ENCODE measurements around the gene UBXN6.

The UBXN6 gene

DNA sequence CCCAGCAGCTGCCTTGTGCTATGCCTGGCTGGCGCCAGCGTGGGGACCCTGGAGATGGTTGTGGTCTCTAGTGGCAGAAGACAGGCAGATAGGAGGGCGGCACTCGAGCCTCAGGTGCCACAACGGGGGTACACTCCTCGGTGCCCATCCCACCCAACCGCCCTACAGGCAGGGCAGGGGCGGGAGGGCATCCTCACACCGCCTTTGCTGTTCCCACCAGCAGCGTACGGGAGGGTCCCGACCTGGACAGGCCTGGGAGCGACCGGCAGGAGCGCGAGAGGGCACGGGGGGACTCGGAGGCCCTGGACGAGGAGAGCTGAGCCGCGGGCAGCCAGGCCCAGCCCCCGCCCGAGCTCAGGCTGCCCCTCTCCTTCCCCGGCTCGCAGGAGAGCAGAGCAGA lies 44.1 kb upstream of the UBXN6 start:
- DNase-seq (no peak), ATAC-seq (ENCODE audit: insufficient read depth, low read depth) (no peak)
- no peak overlapping the region for H3K4me3 ChIP-seq (ENCODE audit: low read depth in 1 of 2, low read length in 2 of 2)
- no peaks in the 10 kb centered on the region for H3K27me3 ChIP-seq (ENCODE audit: insufficient read depth, low read length, poor library complexity)
- H2AFZ ChIP-seq (ENCODE audit: low read depth, low read length) = no peak overlapping the region
- H4K20me1 ChIP-seq (ENCODE audit: insufficient read depth, low read length) = 0 out of 2 replicates have a peak, but pooled peaks cover 4% of the 10 kb centered on the region
- H3K9ac ChIP-seq (ENCODE audit: low read depth, low read length) = no peak overlapping the region
- no peaks in the 10 kb centered on the region for H3K79me2 ChIP-seq (ENCODE audit: insufficient read depth, low read length)
- no peaks in the 10 kb centered on the region for H3K9me3 ChIP-seq (ENCODE audit: insufficient read depth, low read length, severe bottlenecking)
- peaks cover 76% of the 10 kb centered on the region for H3K36me3 ChIP-seq (ENCODE audit: insufficient read depth, low read length)
- no peak overlapping the region for H3K27ac ChIP-seq (ENCODE audit: low read length)
- no peaks in the 10 kb centered on the region for H3K4me1 ChIP-seq (ENCODE audit: insufficient read depth, low read length)
- H3K4me2 ChIP-seq (ENCODE audit: insufficient read depth, low read length) = no peak overlapping the region
- TF ChIP-seq EZH2 (IDR thresholded peaks at IDR 0.05; ENCODE audit: borderline replicate concordance, low read depth, low read length, severe bottlenecking) = no peak
- TF ChIP-seq, protein P1, sequence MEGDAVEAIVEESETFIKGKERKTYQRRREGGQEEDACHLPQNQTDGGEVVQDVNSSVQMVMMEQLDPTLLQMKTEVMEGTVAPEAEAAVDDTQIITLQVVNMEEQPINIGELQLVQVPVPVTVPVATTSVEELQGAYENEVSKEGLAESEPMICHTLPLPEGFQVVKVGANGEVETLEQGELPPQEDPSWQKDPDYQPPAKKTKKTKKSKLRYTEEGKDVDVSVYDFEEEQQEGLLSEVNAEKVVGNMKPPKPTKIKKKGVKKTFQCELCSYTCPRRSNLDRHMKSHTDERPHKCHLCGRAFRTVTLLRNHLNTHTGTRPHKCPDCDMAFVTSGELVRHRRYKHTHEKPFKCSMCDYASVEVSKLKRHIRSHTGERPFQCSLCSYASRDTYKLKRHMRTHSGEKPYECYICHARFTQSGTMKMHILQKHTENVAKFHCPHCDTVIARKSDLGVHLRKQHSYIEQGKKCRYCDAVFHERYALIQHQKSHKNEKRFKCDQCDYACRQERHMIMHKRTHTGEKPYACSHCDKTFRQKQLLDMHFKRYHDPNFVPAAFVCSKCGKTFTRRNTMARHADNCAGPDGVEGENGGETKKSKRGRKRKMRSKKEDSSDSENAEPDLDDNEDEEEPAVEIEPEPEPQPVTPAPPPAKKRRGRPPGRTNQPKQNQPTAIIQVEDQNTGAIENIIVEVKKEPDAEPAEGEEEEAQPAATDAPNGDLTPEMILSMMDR (IDR thresholded peaks at IDR 0.05; ENCODE audit: borderline replicate concordance, extremely low read depth, low read length, poor library complexity, severe bottlenecking) = no peak

DNA sequence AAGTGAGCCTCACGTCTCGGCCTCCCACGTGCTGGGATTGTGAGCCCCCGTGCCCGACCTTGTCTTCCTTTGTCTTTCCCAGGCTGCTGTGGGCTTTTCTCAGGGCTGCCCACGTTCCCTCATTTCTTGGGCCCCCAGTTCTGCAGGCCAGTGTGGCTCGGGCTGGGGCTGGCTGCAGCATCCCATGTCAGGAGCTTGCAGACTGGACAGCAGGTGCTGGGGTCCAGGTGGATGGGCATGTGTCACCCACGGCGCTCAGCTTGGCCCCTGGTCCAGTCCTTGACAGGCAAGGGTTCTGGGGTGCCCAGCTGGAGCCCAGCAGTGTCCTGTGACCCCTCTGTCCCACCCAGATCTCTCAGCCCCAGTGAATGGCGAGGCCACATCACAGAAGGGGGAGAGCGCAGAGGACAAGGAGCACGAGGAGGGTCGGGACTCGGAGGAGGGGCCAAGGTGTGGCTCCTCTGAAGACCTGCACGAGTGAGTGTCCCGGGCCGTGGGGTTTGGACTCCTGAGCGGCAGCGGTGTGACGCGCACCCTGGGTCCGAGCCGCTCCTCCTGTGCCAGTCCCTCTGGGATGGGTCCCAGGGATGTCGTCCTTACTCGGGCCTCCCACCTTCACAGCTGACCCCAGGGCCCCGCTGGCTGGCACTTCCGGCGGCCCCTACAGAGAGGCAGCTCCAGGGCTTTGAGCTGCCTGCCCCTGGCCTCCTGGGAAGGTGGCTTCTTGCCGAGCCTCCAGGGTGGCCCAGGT lies 43.4 kb upstream of the UBXN6 start:
- Histone ChIP-seq H3K36me3 (ENCODE audit: insufficient read depth, low read length) (peaks cover 76% of the 10 kb centered on the region), H3K9me3 (ENCODE audit: insufficient read depth, low read length, severe bottlenecking) (no peaks in the 10 kb centered on the region), H3K79me2 (ENCODE audit: insufficient read depth, low read length) (no peaks in the 10 kb centered on the region), H3K4me2 (ENCODE audit: insufficient read depth, low read length) (no peak overlapping the region), H3K27ac (ENCODE audit: low read length) (no peak overlapping the region), H3K4me1 (ENCODE audit: insufficient read depth, low read length) (no peaks in the 10 kb centered on the region), H4K20me1 (ENCODE audit: insufficient read depth, low read length) (0 out of 2 replicates have a peak, but pooled peaks cover 4% of the 10 kb centered on the region), H2AFZ (ENCODE audit: low read depth, low read length) (no peak overlapping the region), H3K27me3 (ENCODE audit: insufficient read depth, low read length, poor library complexity) (no peaks in the 10 kb centered on the region), H3K9ac (ENCODE audit: low read depth, low read length) (no peak overlapping the region), H3K4me3 (ENCODE audit: low read depth in 1 of 2, low read length in 2 of 2) (no peak overlapping the region)
- ATAC-seq (ENCODE audit: insufficient read depth, low read depth) = no peak
- DNase-seq = no peak
- TF ChIP-seq, protein P1 (IDR thresholded peaks at IDR 0.05; ENCODE audit: borderline replicate concordance, extremely low read depth, low read length, poor library complexity, severe bottlenecking) = no peak
- TF ChIP-seq EZH2 (IDR thresholded peaks at IDR 0.05; ENCODE audit: borderline replicate concordance, low read depth, low read length, severe bottlenecking) = no peak

DNA sequence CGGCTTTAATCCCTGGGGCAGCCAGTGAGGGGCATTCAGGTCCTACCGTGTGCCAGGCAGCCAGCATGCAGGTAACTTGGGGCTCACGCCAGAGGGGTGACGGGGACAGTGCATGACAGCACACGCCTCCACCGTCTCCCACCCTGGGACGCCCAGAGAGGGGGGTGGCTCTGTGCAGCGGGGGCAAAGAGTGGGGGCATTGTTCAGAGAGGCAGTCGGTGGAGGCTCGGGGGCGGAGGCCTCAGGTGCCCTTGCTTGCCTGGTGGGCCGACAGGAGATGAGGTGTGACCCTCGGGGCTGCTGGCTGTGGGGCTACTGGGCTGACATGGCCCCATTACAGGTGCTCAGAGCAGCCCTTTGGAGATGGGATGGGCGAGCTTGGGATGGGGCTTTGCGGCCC lies 42.3 kb upstream of the UBXN6 start:
- Histone ChIP-seq H4K20me1 (ENCODE audit: insufficient read depth, low read length) (0 out of 2 replicates have a peak, but pooled peaks cover 4% of the 10 kb centered on the region), H3K9me3 (ENCODE audit: insufficient read depth, low read length, severe bottlenecking) (no peaks in the 10 kb centered on the region), H3K4me3 (ENCODE audit: low read depth in 1 of 2, low read length in 2 of 2) (no peak overlapping the region), H3K4me1 (ENCODE audit: insufficient read depth, low read length) (no peaks in the 10 kb centered on the region), H3K36me3 (ENCODE audit: insufficient read depth, low read length) (peaks cover 74% of the 10 kb centered on the region), H3K4me2 (ENCODE audit: insufficient read depth, low read length) (no peak overlapping the region), H3K9ac (ENCODE audit: low read depth, low read length) (no peak overlapping the region), H3K27me3 (ENCODE audit: insufficient read depth, low read length, poor library complexity) (no peaks in the 10 kb centered on the region), H3K27ac (ENCODE audit: low read length) (no peak overlapping the region), H2AFZ (ENCODE audit: low read depth, low read length) (no peak overlapping the region), H3K79me2 (ENCODE audit: insufficient read depth, low read length) (no peaks in the 10 kb centered on the region)
- ATAC-seq (ENCODE audit: insufficient read depth, low read depth) (no peak), DNase-seq (no peak)
- no peak for TF ChIP-seq EZH2 (IDR thresholded peaks at IDR 0.05; ENCODE audit: borderline replicate concordance, low read depth, low read length, severe bottlenecking)
- TF ChIP-seq, protein P1 (IDR thresholded peaks at IDR 0.05; ENCODE audit: borderline replicate concordance, extremely low read depth, low read length, poor library complexity, severe bottlenecking) = no peak

All from DND-41 (cell line).